Breast epithelium (tissue), 4 donors: ENCODE data around the gene TMEM100. TPM values are rescaled to one million over a fixed set of nuclear protein-coding genes. Genes with fewer than 3 reads are reported as not detected.
A peak's percentile ranks its signal among the peaks of the same experiment; 100 is the strongest.

Experiments
- DNase-seq, 2 donors: peaks; one replicate each; pipeline ENCODE4 v3.0.0-alpha.2; 2019; ENCODE audit warnings: low spot score in 2 of 2
- H3K27ac ChIP-seq, 2 donors: fragments of 200-600 bp; sonication (generic) in 1 of 2; one replicate each; pipeline ENCODE4 v1.5.1; 2016 to 2019; ENCODE audit warnings: mild to moderate bottlenecking in 1 of 2
- H3K27me3 ChIP-seq, 2 donors: fragments of 200-600 bp; sonication (generic) in 1 of 2; one replicate each; pipeline versions ENCODE4 v1.5.1 to v1.6.0; 2017 to 2019; ENCODE audit warnings: control low read depth in 1 of 2, mild to moderate bottlenecking in 1 of 2
- H3K36me3 ChIP-seq: fragments of 200-600 bp; one replicate; pipeline ENCODE4 v1.5.1; 2019
- H3K4me1 ChIP-seq, 2 donors: fragments of 200-600 bp; sonication (generic); one replicate each; pipeline ENCODE4 v1.5.1; 2016 to 2019; ENCODE audit warnings: control low read depth in 1 of 2
- H3K4me3 ChIP-seq, 3 donors: fragments of 200-600 bp; sonication (generic); 1 replicate in 2 of 3; 2 replicates in 1 of 3; pipeline ENCODE4 v1.5.1; 2016 to 2019; ENCODE audit warnings: mild to moderate bottlenecking in 3 of 3, moderate library complexity in 2 of 3
- H3K9me3 ChIP-seq, 2 donors: fragments of 200-600 bp; sonication (generic) in 1 of 2; one replicate each; pipeline ENCODE4 v1.5.1; 2016 to 2019; ENCODE audit warnings: control low read depth in 1 of 2
- CTCF ChIP-seq, 3 donors: fragments of 450-650 bp; IDR thresholded peaks; one replicate each; pipeline ENCODE4 v1.5.1; 2016 to 2017; ENCODE audit warnings: antibody characterized with exemption in 3 of 3, mild to moderate bottlenecking in 3 of 3, moderate library complexity in 3 of 3
- POLR2A ChIP-seq: fragments of 450-650 bp; IDR thresholded peaks from one replicate; pipeline ENCODE4 v1.6.1; 2016; ENCODE audit warnings: antibody characterized with exemption, mild to moderate bottlenecking, moderate library complexity
- POLR2AphosphoS5 ChIP-seq, 3 donors: sonication (generic); formaldehyde crosslinking; IDR thresholded peaks; one replicate each; pipeline ENCODE4 v1.6.1; 2017; ENCODE audit warnings: antibody characterized with exemption in 3 of 3
- intact Hi-C: fragments of 100-400 bp; cut with DNase I; formaldehyde crosslinking; loops from one replicate; pipeline ENCODE4 v1.15.1; 2023; ENCODE audit warnings: low total_unique reads
- total RNA-seq, 3 donors: library from RNA; depleted of rRNA; stranded (reverse); fragments of >200 nt; gene quantifications; one replicate each; pipeline ENCODE4 v1.1.0, GENCODE V29; 2016

TMEM100 gene
- total RNA-seq: 10 to 100 TPM in 2 of 3 donors, 1 to 10 TPM in 1; 6.7 to 27.2 (median 20.3) TPM

- no peaks in the 10 kb centered on the region for H3K27me3 ChIP-seq
- H3K36me3 ChIP-seq: no peaks in the 10 kb centered on the region
- no peak for TF ChIP-seq CTCF (IDR thresholded peaks at IDR 0.05)
- peak in 2 of 3 donors; percentile 41 to 46 for TF ChIP-seq POLR2AphosphoS5 (IDR thresholded peaks at IDR 0.05)
- TF ChIP-seq POLR2A: no peak
- intact Hi-C loops: no loop called here
- peaks cover 0 to 3% of the 10 kb centered on the region in 2 donors for H3K4me1 ChIP-seq
- H3K27ac ChIP-seq: peak within 1 kb of the TSS; percentile 36 to 70
- H3K4me3 ChIP-seq: peak within 1 kb of the TSS; percentile 33 to 53 (median 36)
- no peaks in the 10 kb centered on the region for H3K9me3 ChIP-seq
- no peak for DNase-seq
Measured at GRCh38 chr17:55722742-55723487, at the start of gene TMEM100. Gene TMEM100, minus strand, starts transcription at chr17:55722864. Its CDS starts 1,794 bp downstream, at chr17:55721070.

- H3K4me1 ChIP-seq: peaks cover 0 to 3% of the 10 kb centered on the region in 2 donors
- DNase-seq: no peak
- H3K27ac ChIP-seq: no peak overlapping the region
- H3K27me3 ChIP-seq: no peaks in the 10 kb centered on the region
- intact Hi-C loops: no loop called here
- no peak overlapping the region for H3K4me3 ChIP-seq
- H3K36me3 ChIP-seq: no peaks in the 10 kb centered on the region
- H3K9me3 ChIP-seq: no peaks in the 10 kb centered on the region
- no peak for TF ChIP-seq POLR2A
- TF ChIP-seq CTCF (IDR thresholded peaks at IDR 0.05): no peak
- TF ChIP-seq POLR2AphosphoS5 (IDR thresholded peaks at IDR 0.05): no peak
Measured at GRCh38 chr17:55772086-55772485, 49.4 kb upstream of the TMEM100 start.

DNA sequence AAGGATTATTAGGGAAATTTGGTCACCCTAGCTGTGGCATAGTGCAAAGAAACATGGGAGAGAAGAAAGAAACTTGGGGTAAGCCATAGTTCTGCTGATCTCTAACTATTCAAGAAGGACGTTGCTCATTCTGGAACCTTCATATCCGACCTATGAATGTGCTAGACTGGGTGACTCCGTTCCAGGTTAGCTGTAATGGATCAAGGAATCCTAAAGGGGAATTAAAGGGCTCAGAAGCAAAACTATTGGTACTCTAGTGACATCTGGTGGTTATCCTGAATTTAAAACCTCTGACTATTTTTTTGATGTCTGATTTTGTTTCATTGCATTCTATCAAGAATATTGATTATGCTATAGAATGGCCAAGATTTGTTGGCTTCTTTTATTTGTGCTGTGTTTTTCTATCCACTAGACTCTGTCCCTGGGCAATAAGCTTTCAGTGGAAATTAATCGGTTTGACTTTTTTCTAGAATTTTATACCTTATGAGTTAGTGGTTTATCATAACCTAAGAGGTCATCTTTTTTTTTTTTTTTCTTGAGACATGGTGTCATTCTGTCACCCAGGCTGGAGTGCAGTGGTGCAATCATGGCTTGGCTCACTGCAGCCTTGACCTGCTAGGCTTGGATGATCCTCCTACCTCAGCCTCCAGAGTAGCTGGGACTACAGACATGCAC lies 47.7 kb upstream of the TMEM100 start:
- no peaks in the 10 kb centered on the region for H3K9me3 ChIP-seq
- TF ChIP-seq POLR2AphosphoS5 (IDR thresholded peaks at IDR 0.05) (no peak), CTCF (IDR thresholded peaks at IDR 0.05) (peak; percentile 38 to 76 (median 73))
- H3K4me3 ChIP-seq: no peak overlapping the region
- no peaks in the 10 kb centered on the region for H3K36me3 ChIP-seq
- H3K4me1 ChIP-seq: peaks cover 0 to 3% of the 10 kb centered on the region in 2 donors
- no peak for DNase-seq
- H3K27me3 ChIP-seq: no peaks in the 10 kb centered on the region
- intact Hi-C loops: no loop called here
- no peak overlapping the region for H3K27ac ChIP-seq

DNA sequence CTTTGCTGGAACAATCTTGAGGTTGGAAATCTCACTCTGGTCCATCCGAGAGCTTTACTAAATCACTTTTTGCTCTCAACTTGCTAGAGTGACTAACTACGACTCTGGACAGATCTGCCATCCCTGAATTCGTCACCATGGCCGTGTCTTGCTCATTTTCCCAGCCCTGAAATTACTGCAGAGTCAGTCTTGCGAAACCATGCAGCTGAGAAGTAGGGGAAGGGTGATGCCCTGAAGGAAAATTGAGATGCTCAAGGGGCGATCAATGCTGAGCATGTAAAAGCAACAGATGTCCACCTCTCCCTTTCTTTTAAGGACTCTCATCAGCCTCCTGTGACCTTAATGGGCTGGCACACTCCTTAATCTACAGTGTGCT lies 46.9 kb upstream of the TMEM100 start:
- peak overlapping the region; percentile 17 to 86 for H3K27ac ChIP-seq
- no peaks in the 10 kb centered on the region for H3K36me3 ChIP-seq

More for the DNA sequence above, 46.9 kb upstream of the TMEM100 start:
- Histone ChIP-seq H3K27me3 (no peaks in the 10 kb centered on the region), H3K4me1 (peaks cover 0 to 3% of the 10 kb centered on the region in 2 donors), H3K4me3 (no peak overlapping the region), H3K9me3 (no peaks in the 10 kb centered on the region)
- intact Hi-C loops: no loop called here
- no peak for TF ChIP-seq POLR2A
- TF ChIP-seq CTCF (IDR thresholded peaks at IDR 0.05): no peak
- TF ChIP-seq POLR2AphosphoS5 (IDR thresholded peaks at IDR 0.05): no peak
- DNase-seq: no peak
